Osteocyte (in vitro differentiated cells): ENCODE measurements around the gene GOLPH3L. TPM values are rescaled to one million over a fixed set of nuclear protein-coding genes. Genes with fewer than 3 reads are reported as not detected.
"Not testable (repeated sequence)": the region's sequence is repeated elsewhere in the genome, so short reads cannot be mapped to it uniquely, and the experiment has no call there.

Experiments
- DNase-seq: peaks from one replicate; pipeline ENCODE4 v3.0.0; 2021; ENCODE audit warnings: mixed read lengths; ENCODE audit not compliant: unreplicated experiment; ENCODE audit errors: extremely low spot score
- H3K27ac Mint-ChIP-seq: one replicate; pipeline ENCODE4 v1.8.0; 2021; ENCODE audit warnings: mild to moderate bottlenecking, mixed read lengths; ENCODE audit not compliant: unreplicated experiment
- H3K27me3 Mint-ChIP-seq: one replicate; pipeline ENCODE4 v1.8.0; 2021; ENCODE audit warnings: mixed read lengths; ENCODE audit not compliant: unreplicated experiment
- H3K36me3 Mint-ChIP-seq: one replicate; pipeline ENCODE4 v1.8.0; 2021; ENCODE audit warnings: mixed read lengths; ENCODE audit not compliant: unreplicated experiment
- H3K4me1 Mint-ChIP-seq: one replicate; pipeline ENCODE4 v1.8.0; 2021; ENCODE audit warnings: mixed read lengths; ENCODE audit not compliant: unreplicated experiment
- H3K4me3 Mint-ChIP-seq: one replicate; pipeline ENCODE4 v1.8.0; 2021; ENCODE audit warnings: mild to moderate bottlenecking, moderate library complexity, mixed read lengths; ENCODE audit not compliant: unreplicated experiment
- H3K9me3 Mint-ChIP-seq: one replicate; pipeline ENCODE4 v1.8.0; 2021; ENCODE audit warnings: mixed read lengths; ENCODE audit not compliant: unreplicated experiment
- CTCF ChIP-seq: fragments of 200-600 bp; sonication (generic); IDR thresholded peaks from 2 replicates; pipeline ENCODE4 v1.5.0; 2021; ENCODE audit warnings: antibody characterized with exemption, mild to moderate bottlenecking, moderate library complexity
- total RNA-seq: library from RNA; stranded (reverse); gene quantifications from 2 replicates; pipeline ENCODE4 v1.2.1, GENCODE V29; 2021

Gene GOLPH3L
- total RNA-seq, 1 donor from 2014 or later = 27.4 TPM

GRCh38 chr1:150613061-150613920, 83.7 kb downstream of the GOLPH3L start:
- no peak for TF ChIP-seq CTCF
- no peak for DNase-seq
- H3K9me3 Mint-ChIP-seq = no peaks in the 10 kb centered on the region
- peaks cover 42% of the 10 kb centered on the region for H3K4me1 Mint-ChIP-seq
- peaks cover 23% of the 10 kb centered on the region for H3K36me3 Mint-ChIP-seq
- no peaks in the 10 kb centered on the region for H3K27me3 Mint-ChIP-seq
- H3K4me3 Mint-ChIP-seq = no peak overlapping the region
- H3K27ac Mint-ChIP-seq = peak overlapping the region; percentile 88

- Mint-ChIP-seq H3K36me3 (peaks cover 21% of the 10 kb centered on the region), H3K9me3 (no peaks in the 10 kb centered on the region), H3K4me1 (peaks cover 42% of the 10 kb centered on the region), H3K27ac (peak overlapping the region; percentile 88), H3K27me3 (no peaks in the 10 kb centered on the region), H3K4me3 (no peak overlapping the region)
- TF ChIP-seq CTCF = no peak
- DNase-seq = no peak
These were observed 85.0 kb downstream of the GOLPH3L start for GRCh38 chr1:150612014-150612345.

GRCh38 chr1:150610576-150610975, 86.4 kb downstream of the GOLPH3L start:
- peaks cover 8% of the 10 kb centered on the region for H3K36me3 Mint-ChIP-seq
- no peaks in the 10 kb centered on the region for H3K9me3 Mint-ChIP-seq
- no peak overlapping the region for H3K4me3 Mint-ChIP-seq
- no peaks in the 10 kb centered on the region for H3K27me3 Mint-ChIP-seq
- H3K27ac Mint-ChIP-seq = peak overlapping the region; percentile 88
- TF ChIP-seq CTCF = no peak
- DNase-seq = no peak
- peaks cover 42% of the 10 kb centered on the region for H3K4me1 Mint-ChIP-seq

- H3K36me3 Mint-ChIP-seq = peaks cover 4% of the 10 kb centered on the region
- H3K4me3 Mint-ChIP-seq = no peak overlapping the region
- no peak for TF ChIP-seq CTCF
- DNase-seq = no peak
- H3K4me1 Mint-ChIP-seq = peaks cover 44% of the 10 kb centered on the region
- H3K9me3 Mint-ChIP-seq = no peaks in the 10 kb centered on the region
- H3K27ac Mint-ChIP-seq = peak overlapping the region; percentile 88
- no peaks in the 10 kb centered on the region for H3K27me3 Mint-ChIP-seq
These were observed 87.2 kb downstream of the GOLPH3L start for GRCh38 chr1:150609732-150610131.

- DNase-seq = no peak
- H3K4me1 Mint-ChIP-seq = peaks cover 26% of the 10 kb centered on the region
- peaks cover 2% of the 10 kb centered on the region for H3K36me3 Mint-ChIP-seq
- H3K9me3 Mint-ChIP-seq = no peaks in the 10 kb centered on the region
- no peak overlapping the region for H3K4me3 Mint-ChIP-seq
- TF ChIP-seq CTCF = no peak
- no peaks in the 10 kb centered on the region for H3K27me3 Mint-ChIP-seq
- peak overlapping the region; percentile 72 for H3K27ac Mint-ChIP-seq
These were observed 90.4 kb downstream of the GOLPH3L start for GRCh38 chr1:150606463-150607142.

- H3K4me1 Mint-ChIP-seq = peaks cover 20% of the 10 kb centered on the region
- H3K27me3 Mint-ChIP-seq, H3K4me3 Mint-ChIP-seq, DNase-seq, H3K36me3 Mint-ChIP-seq, H3K9me3 Mint-ChIP-seq: not testable (repeated sequence)
- peak overlapping the region; percentile 99 for H3K27ac Mint-ChIP-seq
These were observed 91.6 kb downstream of the GOLPH3L start for GRCh38 chr1:150605451-150605731.
